GM10266 (cell line): ENCODE measurements around the gene FNTB.

ENCODE experiments used
- DNase-seq: peaks from one replicate; pipeline ENCODE4 v3.0.0; 2012; ENCODE audit errors: extremely low spot score
- CTCF ChIP-seq: IDR thresholded peaks from 2 replicates; pipeline ENCODE4 v1.5.1; 2012; ENCODE audit warnings: mild to moderate bottlenecking, low read depth; ENCODE audit not compliant: control insufficient read depth, insufficient read depth; ENCODE audit errors: missing control alignments

The FNTB gene

GRCh38 chr14:64986648-64987437 is at the start of gene FNTB:
Gene FNTB (plus strand): TSS chr14:64986895. CDS start chr14:64986954, 59 bp downstream.
- peak; percentile 97 for TF ChIP-seq CTCF
- DNase-seq, result peak; percentile 90

GRCh38 chr14:64937171-64937820 is 49.4 kb upstream of the FNTB start:
- no peak for TF ChIP-seq CTCF
- DNase-seq, result no peak

GRCh38 chr14:64937821-64938193 is 48.9 kb upstream of the FNTB start:
- no peak for TF ChIP-seq CTCF
- DNase-seq, result no peak

GRCh38 chr14:64938972-64939816 is 47.5 kb upstream of the FNTB start:
- DNase-seq, result no peak
- TF ChIP-seq CTCF, result no peak

DNA sequence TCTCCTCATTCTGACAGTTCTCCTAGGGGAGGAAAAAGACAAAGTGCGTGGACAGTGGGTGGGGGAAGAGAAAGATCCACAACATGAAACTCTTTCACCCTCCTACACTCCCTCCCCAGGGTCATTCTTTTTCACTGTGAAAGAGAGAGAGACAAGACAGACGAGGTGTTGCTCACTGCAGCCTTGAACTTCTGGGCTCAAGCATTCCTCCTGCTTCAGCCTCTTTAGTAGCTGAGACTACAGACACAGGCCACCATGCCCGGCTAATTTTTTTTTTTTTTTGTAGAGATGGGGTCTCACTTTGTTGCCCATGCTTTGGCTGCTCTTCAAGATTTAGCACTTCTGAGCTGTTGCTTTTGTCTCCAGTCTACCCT is 46.9 kb upstream of the FNTB start:
- DNase-seq, result no peak
- no peak for TF ChIP-seq CTCF

DNA sequence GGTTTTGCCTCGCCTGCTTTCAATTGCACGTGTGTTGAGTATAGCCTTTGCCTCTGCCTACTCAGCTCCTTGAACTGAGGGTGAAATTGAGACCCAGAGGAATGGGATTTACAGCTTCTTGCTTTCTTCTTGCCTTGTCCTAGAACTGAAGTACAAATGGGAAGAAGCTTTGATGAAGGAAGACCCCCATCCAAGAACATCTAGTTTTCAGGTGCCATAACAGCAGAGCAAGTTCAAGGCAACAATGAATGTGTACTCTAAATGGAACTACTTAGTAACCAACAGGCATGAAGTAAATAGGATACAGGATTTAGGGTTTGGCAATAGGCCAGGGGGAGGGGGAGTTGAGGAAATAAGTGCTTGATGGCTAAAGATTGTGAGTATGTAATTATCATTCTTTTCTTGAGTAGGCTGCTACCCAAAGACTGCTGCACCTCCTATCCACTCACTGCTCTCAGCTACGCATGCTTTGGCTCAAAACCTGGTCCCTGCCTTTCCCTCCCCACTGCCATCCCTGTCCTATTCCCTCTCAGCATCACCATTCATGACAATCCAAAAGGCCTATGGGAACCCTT is 46.3 kb upstream of the FNTB start:
- DNase-seq, result no peak
- no peak for TF ChIP-seq CTCF
